Measurements from ENCODE around the gene CANT1. TPM values are rescaled to one million over a fixed set of nuclear protein-coding genes. Genes with fewer than 3 reads are reported as not detected.
A peak's percentile ranks its signal among the peaks of the same experiment; 100 is the strongest.

The CANT1 gene
- total RNA-seq, 2 donors from 2014 or later: 20.9 to 40.1 TPM

DNA sequence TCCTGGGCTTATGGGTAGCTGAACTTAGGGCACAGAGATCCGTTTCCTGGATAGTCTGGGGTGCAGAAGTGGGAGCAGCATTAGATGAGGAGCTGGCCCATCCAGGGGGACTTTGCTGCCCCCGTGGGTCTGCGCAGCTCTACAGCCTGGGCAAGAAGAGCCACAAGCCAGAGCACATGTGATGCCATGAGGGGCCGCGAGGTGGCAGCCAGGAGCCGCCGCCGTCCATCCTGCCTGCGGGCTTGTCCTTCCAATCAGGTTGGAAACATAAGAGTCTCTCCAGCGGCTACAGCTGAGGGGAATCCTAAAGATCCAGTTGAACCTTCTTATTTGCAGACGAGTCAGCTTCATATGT, 36.3 kb upstream of the CANT1 start:
- no peaks in the 10 kb centered on the region for H3K9me3 ChIP-seq
- H3K4me3 ChIP-seq: no peak overlapping the region
- H3K27ac ChIP-seq: peak overlapping the region; percentile 43 to 67
- peak; percentile 90 to 97 for TF ChIP-seq CTCF (IDR thresholded peaks at IDR 0.05)
- H3K27me3 ChIP-seq: no peaks in the 10 kb centered on the region
- DNase-seq (ENCODE audit: low spot score): peak; percentile 90
- H3K4me1 ChIP-seq: peaks cover 0 to 40% of the 10 kb centered on the region in 2 donors
- peaks cover 49% of the 10 kb centered on the region for H3K36me3 ChIP-seq

- DNase-seq (ENCODE audit: low spot score): no peak
- Histone ChIP-seq H3K9me3 (no peaks in the 10 kb centered on the region), H3K4me3 (no peak overlapping the region), H3K4me1 (peaks cover 0 to 40% of the 10 kb centered on the region in 2 donors), H3K27me3 (no peaks in the 10 kb centered on the region), H3K27ac (peak overlapping the region in 1 of 2 donors; percentile 67), H3K36me3 (peaks cover 47% of the 10 kb centered on the region)
- no peak for TF ChIP-seq CTCF (IDR thresholded peaks at IDR 0.05)
Observed at GRCh38 chr17:79045001-79045729, 35.6 kb upstream of the CANT1 start.

- no peak for TF ChIP-seq CTCF (IDR thresholded peaks at IDR 0.05)
- no peak overlapping the region for H3K4me3 ChIP-seq
- H3K27ac ChIP-seq: no peak overlapping the region
- peaks cover 0 to 40% of the 10 kb centered on the region in 2 donors for H3K4me1 ChIP-seq
- H3K27me3 ChIP-seq: no peaks in the 10 kb centered on the region
- DNase-seq (ENCODE audit: low spot score): no peak
- H3K36me3 ChIP-seq: peaks cover 42% of the 10 kb centered on the region
- no peaks in the 10 kb centered on the region for H3K9me3 ChIP-seq
Observed at GRCh38 chr17:79044462-79044861, 34.9 kb upstream of the CANT1 start.

DNA sequence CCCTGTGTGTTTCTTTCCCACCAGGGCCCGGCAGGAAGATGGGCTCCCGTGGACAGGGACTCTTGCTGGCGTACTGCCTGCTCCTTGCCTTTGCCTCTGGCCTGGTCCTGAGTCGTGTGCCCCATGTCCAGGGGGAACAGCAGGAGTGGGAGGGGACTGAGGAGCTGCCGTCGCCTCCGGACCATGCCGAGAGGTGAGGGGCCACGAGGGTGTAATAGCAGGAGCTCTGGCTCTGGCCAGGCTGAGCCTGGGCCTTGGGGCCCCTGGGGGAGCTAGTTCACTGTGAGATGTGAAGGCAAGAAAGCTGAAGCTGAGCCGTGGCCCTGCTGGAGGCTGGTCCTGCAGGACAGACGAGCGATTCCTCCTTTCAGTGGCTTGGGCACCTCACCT, 34.4 kb upstream of the CANT1 start:
- Histone ChIP-seq H3K27me3 (no peaks in the 10 kb centered on the region), H3K4me3 (no peak overlapping the region)
- DNase-seq (ENCODE audit: low spot score): no peak

DNA sequence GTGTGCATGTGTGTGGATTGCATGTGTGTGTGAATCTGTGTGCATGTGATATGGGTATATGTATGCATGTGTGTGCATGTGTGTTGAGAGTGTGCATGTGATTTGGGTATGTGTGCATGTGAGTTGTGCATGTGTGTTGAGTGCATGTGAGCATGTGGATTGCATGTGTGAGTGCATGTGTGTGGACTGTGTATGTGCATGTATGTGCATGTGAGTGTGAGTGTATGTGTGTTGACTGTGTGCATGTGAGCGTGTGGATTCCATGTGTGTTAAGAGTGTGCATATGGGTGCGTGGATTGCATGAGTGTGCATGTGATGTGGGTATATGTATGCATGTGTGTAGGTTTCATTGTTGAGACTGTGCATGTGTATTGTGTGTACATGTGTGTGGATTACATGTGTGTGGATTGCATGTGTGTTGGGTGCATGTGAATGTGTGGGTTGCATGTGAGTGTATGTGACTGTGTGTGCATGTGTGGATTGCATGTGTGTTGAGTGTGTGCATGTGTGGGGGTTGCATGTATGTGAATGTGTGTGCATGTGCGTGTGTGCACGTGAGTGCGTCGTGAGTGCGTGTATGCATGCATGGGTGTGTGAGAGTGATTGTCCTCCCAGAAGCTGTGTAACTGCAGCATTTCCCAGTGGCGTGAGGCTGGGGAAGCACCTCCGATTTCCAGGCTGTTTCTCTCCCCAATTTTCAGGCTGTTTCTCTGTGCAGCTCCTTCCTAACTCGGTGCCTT, 33.8 kb upstream of the CANT1 start:
- Histone ChIP-seq H3K4me1 (peaks cover 0 to 40% of the 10 kb centered on the region in 2 donors), H3K27me3 (no peaks in the 10 kb centered on the region), H3K27ac (no peak overlapping the region), H3K9me3 (no peaks in the 10 kb centered on the region), H3K36me3 (peaks cover 36% of the 10 kb centered on the region), H3K4me3 (no peak overlapping the region)
- DNase-seq (ENCODE audit: low spot score): no peak
- TF ChIP-seq CTCF (IDR thresholded peaks at IDR 0.05): no peak

More for the DNA sequence above, 34.4 kb upstream of the CANT1 start:
- Histone ChIP-seq H3K4me1 (peaks cover 0 to 40% of the 10 kb centered on the region in 2 donors), H3K36me3 (peaks cover 37% of the 10 kb centered on the region), H3K27ac (no peak overlapping the region), H3K9me3 (no peaks in the 10 kb centered on the region)
- no peak for TF ChIP-seq CTCF (IDR thresholded peaks at IDR 0.05)

Measured in right atrium auricular region (tissue), 2 donors.